Measurements from ENCODE around the gene ZNRF3.

Gene ZNRF3

GRCh38 chr22:29092243-29092642, 208.9 kb downstream of the ZNRF3 start:
- no peak for DNase-seq (ENCODE audit: low read depth)

GRCh38 chr22:29093030-29093429, 209.7 kb downstream of the ZNRF3 start:
- no peak for DNase-seq (ENCODE audit: low read depth)

- peak; percentile 93 for DNase-seq (ENCODE audit: low read depth)
Measured at GRCh38 chr22:29093501-29094300, 210.3 kb downstream of the ZNRF3 start.

GRCh38 chr22:29095459-29095858, 212.1 kb downstream of the ZNRF3 start:
- DNase-seq (ENCODE audit: low read depth): no peak

GRCh38 chr22:29096736-29097669, 213.6 kb downstream of the ZNRF3 start:
- DNase-seq (ENCODE audit: low read depth): peak; percentile 37

- no peak for DNase-seq (ENCODE audit: low read depth)
Measured at GRCh38 chr22:29098296-29098695, 214.9 kb downstream of the ZNRF3 start.

- no peak for DNase-seq (ENCODE audit: low read depth)
Measured at GRCh38 chr22:29102300-29102699, 218.9 kb downstream of the ZNRF3 start.

- no peak for DNase-seq (ENCODE audit: low read depth)
Measured at GRCh38 chr22:29103121-29103520, 219.7 kb downstream of the ZNRF3 start.

- DNase-seq (ENCODE audit: low read depth): no peak
Measured at GRCh38 chr22:29105468-29105867, 222.1 kb downstream of the ZNRF3 start.

- no peak for DNase-seq (ENCODE audit: low read depth)
Measured at GRCh38 chr22:29106839-29107238, 223.5 kb downstream of the ZNRF3 start.

Measured in fibroblast of gingiva (primary cell).